Keratinocyte (primary cell): ENCODE measurements around the gene HSP90AB1. TPM values are rescaled to one million over a fixed set of nuclear protein-coding genes. Genes with fewer than 3 reads are reported as not detected.

Experiments
- DNase-seq: peaks from one replicate; pipeline ENCODE4 v3.0.0-alpha.2; 2011; ENCODE audit warnings: low read depth, missing footprints, low spot score
- FAIRE-seq: peaks from 2 replicates; lab custom pipeline; 2011; peaks lifted over from hg19 to GRCh38; lab: Jason Lieb, UNC
- H2AFZ ChIP-seq: 2 replicates; pipeline ENCODE4 v1.6.0; 2012; ENCODE audit warnings: low read length, control low read depth, inconsistent platforms; ENCODE audit not compliant: control insufficient read depth
- H3K27ac ChIP-seq: 2 replicates; pipeline ENCODE4 v1.5.1; 2011; ENCODE audit warnings: low read length; ENCODE audit not compliant: control insufficient read depth, insufficient read depth
- H3K27me3 ChIP-seq: 3 replicates; pipeline ENCODE4 v1.6.0; 2011; ENCODE audit warnings: low read length; ENCODE audit not compliant: control insufficient read depth, insufficient read depth; ENCODE audit errors: extremely low read depth
- H3K36me3 ChIP-seq, 2 experiments: 2 replicates in 1 of 2; 3 replicates in 1 of 2; pipeline ENCODE4 v1.5.1; 2011; ENCODE audit warnings: low read length in 2 of 2, mild to moderate bottlenecking in 1 of 2; ENCODE audit not compliant: control insufficient read depth in 2 of 2, insufficient read depth in 2 of 2; ENCODE audit errors: extremely low read depth in 1 of 2
- H3K4me1 ChIP-seq: 3 replicates; pipeline ENCODE4 v1.5.1; 2011; ENCODE audit warnings: low read length; ENCODE audit not compliant: control insufficient read depth, insufficient read depth; ENCODE audit errors: extremely low read depth
- H3K4me2 ChIP-seq: 3 replicates; pipeline ENCODE4 v1.6.0; 2011; ENCODE audit warnings: low read depth, low read length; ENCODE audit not compliant: control insufficient read depth, insufficient read depth; ENCODE audit errors: extremely low read depth
- H3K4me3 ChIP-seq, 3 experiments: fragments of 200-600 bp in 1 of 3; sonication (generic) in 1 of 3; 2 replicates in 2 of 3; 3 replicates in 1 of 3; pipeline ENCODE4 v1.5.1; 2011 to 2016; ENCODE audit warnings: low read length in 3 of 3, mild to moderate bottlenecking in 3 of 3, control low read depth in 2 of 3, inconsistent platforms in 1 of 3, low read depth in 1 of 3, mixed read lengths in 1 of 3, mixed run types in 1 of 3, moderate library complexity in 1 of 3; ENCODE audit not compliant: control insufficient read depth in 2 of 3, insufficient read depth in 2 of 3; ENCODE audit errors: extremely low read depth in 1 of 3
- H3K79me2 ChIP-seq: 2 replicates; pipeline ENCODE4 v1.6.0; 2012; ENCODE audit warnings: low read length; ENCODE audit not compliant: control insufficient read depth, insufficient read depth
- H3K9ac ChIP-seq: 3 replicates; pipeline ENCODE4 v1.6.0; 2011; ENCODE audit warnings: low read length; ENCODE audit not compliant: control insufficient read depth, insufficient read depth; ENCODE audit errors: extremely low read depth
- H3K9me1 ChIP-seq: 3 replicates; pipeline ENCODE4 v1.6.0; 2011; ENCODE audit warnings: low read length; ENCODE audit not compliant: control insufficient read depth, insufficient read depth; ENCODE audit errors: extremely low read depth
- H3K9me3 ChIP-seq: 2 replicates; pipeline ENCODE4 v1.5.1; 2012; ENCODE audit warnings: low read depth, low read length; ENCODE audit not compliant: control insufficient read depth
- H4K20me1 ChIP-seq: 3 replicates; pipeline ENCODE4 v1.6.0; 2011; ENCODE audit warnings: low read length; ENCODE audit not compliant: control insufficient read depth, insufficient read depth; ENCODE audit errors: extremely low read depth
- CTCF ChIP-seq, 3 experiments: IDR thresholded peaks in 1 of 3; conservative IDR thresholded peaks in 1 of 3; optimal IDR thresholded peaks in 1 of 3; 2 replicates in 2 of 3; 3 replicates in 1 of 3; pipeline versions ENCODE3 to v1.5.1; 2011; ENCODE audit warnings: low read length in 3 of 3, mild to moderate bottlenecking in 3 of 3, moderate library complexity in 2 of 3, control low read depth in 1 of 3, inconsistent platforms in 1 of 3; ENCODE audit not compliant: insufficient read depth in 2 of 3; ENCODE audit errors: extremely low read depth in 1 of 3
- EZH2 ChIP-seq: IDR thresholded peaks from one replicate; pipeline ENCODE4 v1.6.1; 2012; ENCODE audit warnings: inconsistent platforms, mild to moderate bottlenecking, low read length, moderate library complexity
- dilution Hi-C: fragments of 300-500 bp; cut with MboI; formaldehyde crosslinking; loops from one replicate; pipeline ENCODE4 v1.7.0; 2020; ENCODE audit warnings: low sequenced_read_pairs; ENCODE audit not compliant: extremely low pct_ligation_motif_present
- polyA plus RNA-seq, 5 experiments: library from polyadenylated mRNA; depleted of rRNA in 3 of 5; stranded (reverse) in 3 of 5; stranded (forward) in 1 of 5; unstranded in 1 of 5; fragments of >200 nt; gene quantifications; 1 replicate in 1 of 5; 2 replicates in 3 of 5; 3 replicates in 1 of 5; pipeline versions ENCODE4 v1.2.1 to v1.2.3, GENCODE V29; 2011 to 2012; ENCODE audit warnings: missing spikeins in 2 of 5, low read depth in 1 of 5, low replicate concordance in 1 of 5

HSP90AB1 gene
- polyA plus RNA-seq, 1 donor (not counting 4 experiments of a cell fraction or from before 2014, with no cell fraction given): 1,089 TPM

- TF ChIP-seq CTCF (optimal IDR thresholded peaks at IDR 0.05 in 1 of 3, IDR thresholded peaks at IDR 0.05 in 1 of 3, conservative IDR thresholded peaks at IDR 0.05 in 1 of 3; ENCODE audit: extremely low read depth in 1 of 3, insufficient read depth in 2 of 3, low read length in 3 of 3) (peak in 2 of 3 experiments; percentile 48 to 79), EZH2 (no peak)
- DNase-seq (no peak), FAIRE-seq (no peak)
- peak within 1 kb of the TSS; percentile 98 for H3K4me2 ChIP-seq
- peaks cover 19% of the 10 kb centered on the region for H3K4me1 ChIP-seq
- H3K27me3 ChIP-seq: no peaks in the 10 kb centered on the region
- peaks cover 2% of the 10 kb centered on the region for H3K9me1 ChIP-seq
- H4K20me1 ChIP-seq: peaks cover 41% of the 10 kb centered on the region
- dilution Hi-C loops: no loop called here
- H3K27ac ChIP-seq: peak within 1 kb of the TSS; percentile 73
- no peaks in the 10 kb centered on the region for H3K9me3 ChIP-seq
- H3K36me3 ChIP-seq: peaks cover 35 to 48% of the 10 kb centered on the region in 2 experiments
- H2AFZ ChIP-seq: peak within 1 kb of the TSS; percentile 44
- peaks cover 29% of the 10 kb centered on the region for H3K79me2 ChIP-seq
- peak within 1 kb of the TSS; percentile 81 to 94 (median 90) for H3K4me3 ChIP-seq
- H3K9ac ChIP-seq: peak within 1 kb of the TSS; percentile 92
Measured at GRCh38 chr6:44257025-44257752, 10.3 kb downstream of the HSP90AB1 start, which contains the start of gene SLC35B2. TSS of gene SLC35B2 (minus strand) at chr6:44257528. CDS start at chr6:44257410, 118 bp downstream.

- H3K9me3 ChIP-seq: no peaks in the 10 kb centered on the region
- no peak for TF ChIP-seq EZH2
- no peak for TF ChIP-seq CTCF (optimal IDR thresholded peaks at IDR 0.05 in 1 of 3, IDR thresholded peaks at IDR 0.05 in 1 of 3, conservative IDR thresholded peaks at IDR 0.05 in 1 of 3; ENCODE audit: extremely low read depth in 1 of 3, insufficient read depth in 2 of 3, low read length in 3 of 3)
- peak overlapping the region; percentile 4 for H3K27ac ChIP-seq
- no peak for DNase-seq
- dilution Hi-C loops: no loop called here
- no peak for FAIRE-seq
- peaks cover 35% of the 10 kb centered on the region for H4K20me1 ChIP-seq
- peak overlapping the region in 2 of 3 experiments; percentile 18 to 94 for H3K4me3 ChIP-seq
- peaks cover 25% of the 10 kb centered on the region for H3K4me1 ChIP-seq
- H3K9ac ChIP-seq: peak overlapping the region; percentile 4
- H3K9me1 ChIP-seq: peaks cover 2% of the 10 kb centered on the region
- H3K36me3 ChIP-seq: peaks cover 32 to 50% of the 10 kb centered on the region in 2 experiments
- H3K79me2 ChIP-seq: peaks cover 33% of the 10 kb centered on the region
- peak overlapping the region; percentile 14 for H2AFZ ChIP-seq
- H3K4me2 ChIP-seq: peak overlapping the region; percentile 37
- no peaks in the 10 kb centered on the region for H3K27me3 ChIP-seq
Measured at GRCh38 chr6:44257753-44258324, 10.9 kb downstream of the HSP90AB1 start.
